ENCODE results near the gene ZNF669. TPM values are rescaled to one million over a fixed set of nuclear protein-coding genes. Genes with fewer than 3 reads are reported as not detected.

Gene ZNF669
- total and polyA plus RNA-seq, 8 donors, result 6.9 to 12.3 (median 10.4) TPM

GRCh38 chr1:247070645-247071044, 33.5 kb downstream of the ZNF669 start:
- no peaks in the 10 kb centered on the region for H3K4me1 ChIP-seq
- DNase-seq (no peak), ATAC-seq (no peak)
- intact Hi-C loops (cut with DNase I), result no loop called here
- H3K9me3 ChIP-seq, result peaks cover 0 to 60% of the 10 kb centered on the region in 2 donors
- TF ChIP-seq CTCF (IDR thresholded peaks at IDR 0.05), result no peak
- no peaks in the 10 kb centered on the region for H3K27me3 ChIP-seq
- H3K27ac ChIP-seq, result no peak overlapping the region
- H3K4me3 ChIP-seq, result no peak overlapping the region
- H3K36me3 ChIP-seq, result peaks cover 0 to 3% of the 10 kb centered on the region in 2 donors

GRCh38 chr1:247064304-247064703, 39.9 kb downstream of the ZNF669 start:
- DNase-seq (no peak), ATAC-seq (no peak)
- Histone ChIP-seq H3K4me3 (no peak overlapping the region), H3K27me3 (no peaks in the 10 kb centered on the region), H3K27ac (no peak overlapping the region), H3K4me1 (no peaks in the 10 kb centered on the region), H3K9me3 (peaks cover 0 to 79% of the 10 kb centered on the region in 2 donors), H3K36me3 (no peaks in the 10 kb centered on the region)
- intact Hi-C loops (cut with DNase I), result no loop called here
- no peak for TF ChIP-seq CTCF (IDR thresholded peaks at IDR 0.05)

- no peak for TF ChIP-seq CTCF (IDR thresholded peaks at IDR 0.05)
- no peak for ATAC-seq
- Histone ChIP-seq H3K4me3 (no peak overlapping the region), H3K27me3 (no peaks in the 10 kb centered on the region), H3K27ac (no peak overlapping the region), H3K4me1 (no peaks in the 10 kb centered on the region), H3K9me3 (peaks cover 0 to 78% of the 10 kb centered on the region in 2 donors), H3K36me3 (no peaks in the 10 kb centered on the region)
- intact Hi-C loops (cut with DNase I), result no loop called here
- DNase-seq, result no peak
Measured at GRCh38 chr1:247060771-247061170, 43.4 kb downstream of the ZNF669 start.

DNA sequence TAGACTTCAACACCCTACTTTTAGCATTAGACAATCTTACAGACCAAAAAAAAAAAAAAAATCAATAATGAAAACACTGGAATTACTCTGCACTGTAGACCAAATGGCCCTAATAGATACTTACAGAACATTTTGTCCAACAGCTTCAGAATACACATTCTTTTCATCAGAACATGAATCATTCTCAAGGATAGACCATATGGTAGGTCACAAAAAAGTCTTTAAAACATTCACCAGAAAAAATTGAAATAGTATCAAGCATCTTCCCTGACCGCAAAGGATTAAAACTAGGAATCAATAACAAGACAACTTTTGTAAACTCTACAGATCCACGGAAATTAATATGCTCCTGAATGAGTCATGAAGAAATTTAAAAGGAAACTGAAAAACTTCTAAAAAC, 48.1 kb downstream of the ZNF669 start:
- Histone ChIP-seq H3K4me1 (no peaks in the 10 kb centered on the region), H3K27ac (no peak overlapping the region), H3K27me3 (no peaks in the 10 kb centered on the region), H3K4me3 (no peak overlapping the region), H3K9me3 (peaks cover 0 to 91% of the 10 kb centered on the region in 2 donors), H3K36me3 (no peaks in the 10 kb centered on the region)
- TF ChIP-seq CTCF (IDR thresholded peaks at IDR 0.05), result no peak
- no peak for ATAC-seq
- intact Hi-C loops (cut with DNase I), result no loop called here
- no peak for DNase-seq

- intact Hi-C loops (cut with DNase I), result no loop called here
- Histone ChIP-seq H3K9me3 (peaks cover 0 to 92% of the 10 kb centered on the region in 2 donors), H3K27ac (no peak overlapping the region), H3K4me1 (no peaks in the 10 kb centered on the region), H3K27me3 (no peaks in the 10 kb centered on the region), H3K36me3 (no peaks in the 10 kb centered on the region), H3K4me3 (no peak overlapping the region)
- ATAC-seq, result no peak
- TF ChIP-seq CTCF (IDR thresholded peaks at IDR 0.05), result no peak
- DNase-seq, result no peak
Measured at GRCh38 chr1:247054992-247055415, 49.2 kb downstream of the ZNF669 start.

Other genes with a start within 250 kb of the ZNF669 start
- gene AHCTF1, start 172.4 kb downstream of the ZNF669 start, total RNA-seq, result 10 to 100 TPM; 22.4 to 30.8 TPM
- 10 to 100 TPM; 43.8 to 62.5 (median 50.0) TPM for gene AHCTF1, start 172.4 kb downstream of the ZNF669 start, polyA plus RNA-seq (ENCODE audit: insufficient read length in 6 of 6)
- 1 to 10 TPM in 1 of 2 donors, under 1 TPM in 1; 0.13 to 1.0 TPM for gene ZNF695, start 96.3 kb downstream of the ZNF669 start, total RNA-seq
- 1 to 10 TPM; 2.2 to 5.5 (median 4.0) TPM for gene ZNF695, start 96.3 kb downstream of the ZNF669 start, polyA plus RNA-seq (ENCODE audit: insufficient read length in 6 of 6)
- 1 to 10 TPM; 3.4 to 3.8 TPM for gene ZNF670, start 25.5 kb downstream of the ZNF669 start, total RNA-seq
- 1 to 10 TPM; 4.8 to 6.5 (median 6.0) TPM for gene ZNF670, start 25.5 kb downstream of the ZNF669 start, polyA plus RNA-seq (ENCODE audit: insufficient read length in 6 of 6)
- 10 to 100 TPM; 22.9 to 26.5 TPM for gene ZNF124, start 67.7 kb upstream of the ZNF669 start, total RNA-seq
- gene ZNF124, start 67.7 kb upstream of the ZNF669 start, polyA plus RNA-seq (ENCODE audit: insufficient read length in 6 of 6), result 10 to 100 TPM; 16.3 to 19.1 (median 17.1) TPM
- not detected for gene VN1R5, start 151.7 kb upstream of the ZNF669 start, total RNA-seq
- under 1 TPM in 1 of 6 donors, not detected in 5; 0.11 TPM for gene VN1R5, start 151.7 kb upstream of the ZNF669 start, polyA plus RNA-seq (ENCODE audit: insufficient read length in 6 of 6)
- gene ZNF496, start 227.5 kb upstream of the ZNF669 start, total RNA-seq, result 10 to 100 TPM; 18.2 to 19.2 TPM
- gene ZNF496, start 227.5 kb upstream of the ZNF669 start, polyA plus RNA-seq (ENCODE audit: insufficient read length in 6 of 6), result 10 to 100 TPM; 35.5 to 44.8 (median 38.5) TPM